ENCODE results near the gene APOA4. TPM values are rescaled to one million over a fixed set of nuclear protein-coding genes. Genes with fewer than 3 reads are reported as not detected.
"Not testable (repeated sequence)": the region's sequence is repeated elsewhere in the genome, so short reads cannot be mapped to it uniquely, and the experiment has no call there.

Gene APOA4
- total RNA-seq, 4 donors from 2014 or later, result 0.26 to 0.40 TPM; not detected in 2

DNA sequence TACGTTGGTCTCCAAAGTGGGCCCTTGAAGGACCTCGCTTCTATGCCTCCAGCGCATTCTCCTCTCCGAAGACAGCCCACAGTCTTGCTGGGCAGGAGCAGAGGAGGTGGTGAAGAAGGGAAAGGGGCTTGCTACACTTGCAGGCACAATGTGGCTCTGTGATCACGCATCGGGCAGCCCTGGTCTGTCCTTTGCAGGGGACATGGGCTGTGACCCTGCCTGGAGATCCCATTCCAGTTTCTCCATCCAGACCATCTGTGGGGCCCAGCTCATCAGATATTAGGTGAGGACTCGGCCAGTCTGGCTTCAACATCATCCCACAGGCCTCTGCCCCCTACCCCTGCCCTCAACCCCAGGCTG, 13.5 kb upstream of the APOA4 start:
- Histone ChIP-seq H3K27me3 (no peaks in the 10 kb centered on the region), H3K9me3 (no peaks in the 10 kb centered on the region), H3K36me3 (no peaks in the 10 kb centered on the region), H3K27ac (replicated peaks in 1 of 4) (peak overlapping the region; percentile 73 to 88 (median 86)), H3K4me1 (peaks cover 27 to 46% (median 32%) of the 10 kb centered on the region in 4 donors), H3K4me3 (no peak overlapping the region)
- no peak for TF ChIP-seq POLR2AphosphoS5 (IDR thresholded peaks at IDR 0.05)
- no peak for TF ChIP-seq EP300 (IDR thresholded peaks at IDR 0.05)
- no peak for TF ChIP-seq POLR2A (IDR thresholded peaks at IDR 0.05; ENCODE audit: low read depth)
- TF ChIP-seq, protein P1, sequence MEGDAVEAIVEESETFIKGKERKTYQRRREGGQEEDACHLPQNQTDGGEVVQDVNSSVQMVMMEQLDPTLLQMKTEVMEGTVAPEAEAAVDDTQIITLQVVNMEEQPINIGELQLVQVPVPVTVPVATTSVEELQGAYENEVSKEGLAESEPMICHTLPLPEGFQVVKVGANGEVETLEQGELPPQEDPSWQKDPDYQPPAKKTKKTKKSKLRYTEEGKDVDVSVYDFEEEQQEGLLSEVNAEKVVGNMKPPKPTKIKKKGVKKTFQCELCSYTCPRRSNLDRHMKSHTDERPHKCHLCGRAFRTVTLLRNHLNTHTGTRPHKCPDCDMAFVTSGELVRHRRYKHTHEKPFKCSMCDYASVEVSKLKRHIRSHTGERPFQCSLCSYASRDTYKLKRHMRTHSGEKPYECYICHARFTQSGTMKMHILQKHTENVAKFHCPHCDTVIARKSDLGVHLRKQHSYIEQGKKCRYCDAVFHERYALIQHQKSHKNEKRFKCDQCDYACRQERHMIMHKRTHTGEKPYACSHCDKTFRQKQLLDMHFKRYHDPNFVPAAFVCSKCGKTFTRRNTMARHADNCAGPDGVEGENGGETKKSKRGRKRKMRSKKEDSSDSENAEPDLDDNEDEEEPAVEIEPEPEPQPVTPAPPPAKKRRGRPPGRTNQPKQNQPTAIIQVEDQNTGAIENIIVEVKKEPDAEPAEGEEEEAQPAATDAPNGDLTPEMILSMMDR (IDR thresholded peaks at IDR 0.05), result no peak
- DNase-seq (ENCODE audit: extremely low spot score), result no peak
- 90% methylated on average over 7 of the region's 7 CpGs for WGBS
- intact Hi-C loops (cut with DNase I), result no loop called here

DNA sequence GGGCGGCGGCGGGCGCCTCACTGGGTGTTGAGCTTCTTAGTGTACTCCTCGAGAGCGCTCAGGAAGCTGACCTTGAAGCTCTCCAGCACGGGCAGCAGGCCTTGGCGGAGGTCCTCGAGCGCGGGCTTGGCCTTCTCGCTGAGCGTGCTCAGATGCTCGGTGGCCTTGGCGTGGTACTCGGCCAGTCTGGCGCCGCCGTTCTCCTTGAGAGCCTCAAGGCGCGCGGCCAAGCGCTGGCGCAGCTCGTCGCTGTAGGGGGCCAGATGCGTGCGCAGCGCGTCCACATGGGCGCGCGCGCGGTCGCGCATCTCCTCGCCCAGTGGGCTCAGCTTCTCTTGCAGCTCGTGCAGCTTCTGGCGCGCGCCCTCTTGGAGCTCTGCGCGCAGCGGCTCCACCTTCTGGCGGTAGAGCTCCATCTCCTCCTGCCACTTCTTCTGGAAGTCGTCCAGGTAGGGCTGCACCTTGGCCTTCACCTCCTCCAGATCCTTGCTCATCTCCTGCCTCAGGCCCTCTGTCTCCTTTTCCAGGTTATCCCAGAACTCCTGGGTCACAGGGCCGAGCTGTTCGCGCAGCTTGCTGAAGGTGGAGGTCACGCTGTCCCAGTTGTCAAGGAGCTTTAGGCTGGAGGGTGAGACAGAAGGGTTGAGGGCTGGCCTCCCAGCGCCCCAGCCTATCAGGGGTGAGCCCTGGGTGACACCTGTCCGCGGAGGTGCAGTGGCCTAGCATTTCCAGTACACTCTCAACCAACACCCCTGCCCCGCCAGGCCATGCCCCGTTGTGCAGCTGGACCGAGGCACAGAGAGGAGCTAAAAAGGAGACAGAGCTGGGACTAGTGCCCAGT, 12.9 kb upstream of the APOA4 start:
- Histone ChIP-seq H3K27ac (replicated peaks in 1 of 4) (peak overlapping the region; percentile 73 to 88 (median 86)), H3K9me3 (no peaks in the 10 kb centered on the region), H3K36me3 (no peaks in the 10 kb centered on the region), H3K4me3 (peak overlapping the region; percentile 45 to 54 (median 51)), H3K27me3 (no peaks in the 10 kb centered on the region), H3K4me1 (peaks cover 27 to 44% (median 32%) of the 10 kb centered on the region in 4 donors)
- TF ChIP-seq, protein P1 (IDR thresholded peaks at IDR 0.05), result peak; percentile 64 to 75 (median 73)
- TF ChIP-seq POLR2AphosphoS5 (IDR thresholded peaks at IDR 0.05) (peak; percentile 74 to 87), POLR2A (IDR thresholded peaks at IDR 0.05; ENCODE audit: low read depth) (no peak)
- DNase-seq (ENCODE audit: extremely low spot score), result peak; percentile 95
- 29% methylated on average over 23 of the region's 57 CpGs for WGBS
- intact Hi-C loops (cut with DNase I), result loop anchor here (2.0 kb wide), 1 partner anchor 43 kb away; no protein-coding TSS in a partner anchor

DNA sequence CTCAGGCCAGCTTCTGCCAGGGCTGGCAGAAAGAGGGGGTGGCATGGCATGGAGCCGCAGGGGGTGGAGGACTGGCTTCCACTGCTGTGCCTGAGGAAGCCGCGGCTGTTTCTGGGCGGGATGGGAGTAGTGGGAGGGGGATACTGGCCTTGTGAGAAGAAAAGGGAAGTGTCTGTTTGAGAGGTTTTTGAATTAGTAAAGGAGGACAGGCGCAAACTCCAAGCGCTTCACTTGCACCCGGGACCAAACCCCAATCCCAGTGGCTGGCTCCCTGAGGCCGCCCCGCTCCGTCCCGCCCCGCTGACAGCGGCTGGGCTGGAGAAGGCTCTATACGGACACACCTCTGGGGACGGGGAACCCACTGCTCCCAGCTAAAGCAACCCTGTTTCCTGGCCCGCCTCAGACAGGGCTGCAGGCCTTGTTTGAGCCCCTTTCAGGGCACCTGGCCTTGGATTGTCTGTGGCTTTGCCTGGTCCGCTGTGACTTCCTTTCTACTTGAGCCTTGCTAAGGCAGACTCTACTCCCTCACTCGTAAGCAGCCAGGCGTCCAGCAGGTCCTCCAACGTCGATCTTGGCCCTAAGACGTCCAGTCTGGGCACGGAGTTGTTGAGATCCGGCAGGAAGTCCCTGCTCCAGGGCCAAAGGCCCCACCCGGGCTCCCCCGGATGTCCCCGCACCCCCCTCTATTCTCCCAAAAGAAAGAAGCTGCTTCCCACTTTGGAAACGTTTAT, 12.1 kb upstream of the APOA4 start:
- peaks cover 27 to 36% (median 32%) of the 10 kb centered on the region in 4 donors for H3K4me1 ChIP-seq
- H3K4me3 ChIP-seq, result peak overlapping the region; percentile 45 to 54 (median 51)
- H3K9me3 ChIP-seq, result no peaks in the 10 kb centered on the region
- 37% methylated on average over 15 of the region's 28 CpGs for WGBS
- peak overlapping the region; percentile 73 to 88 (median 86) for H3K27ac ChIP-seq (replicated peaks in 1 of 4)
- no peaks in the 10 kb centered on the region for H3K27me3 ChIP-seq
- DNase-seq (ENCODE audit: extremely low spot score), result no peak
- H3K36me3 ChIP-seq, result no peaks in the 10 kb centered on the region
- TF ChIP-seq POLR2AphosphoS5 (IDR thresholded peaks at IDR 0.05) (no peak), POLR2A (IDR thresholded peaks at IDR 0.05; ENCODE audit: low read depth) (no peak), EP300 (IDR thresholded peaks at IDR 0.05) (no peak)
- TF ChIP-seq, protein P1 (IDR thresholded peaks at IDR 0.05), result no peak
- intact Hi-C loops (cut with DNase I), result loop anchor here (2.0 kb wide), 1 partner anchor 42 kb away; no protein-coding TSS in a partner anchor

GRCh38 chr11:116834535-116835041, 11.5 kb upstream of the APOA4 start:
- WGBS, result 90% methylated on average over 10 of the region's 13 CpGs
- Histone ChIP-seq H3K4me1 (peaks cover 27 to 34% (median 32%) of the 10 kb centered on the region in 4 donors), H3K4me3 (peak overlapping the region in 2 of 4 donors; percentile 45 to 50), H3K27ac (replicated peaks in 1 of 4) (peak overlapping the region; percentile 73 to 88 (median 86))
- not testable (repeated sequence) for H3K36me3 ChIP-seq; H3K9me3 ChIP-seq; DNase-seq (ENCODE audit: extremely low spot score); H3K27me3 ChIP-seq
- intact Hi-C loops (cut with DNase I), result loop anchor here (2.0 kb wide), 1 partner anchor 42 kb away; no protein-coding TSS in a partner anchor
